HG02938 (cell line): Measurements from ENCODE around the gene RAD51AP1.

Source experiments
- ATAC-seq: cut with Tn5 transposase; IDR thresholded peaks from one replicate; pipeline ENCODE4 v1.9.1; 2021; ENCODE audit warnings: mild to moderate bottlenecking, moderate library complexity; ENCODE audit not compliant: unreplicated experiment

The RAD51AP1 gene

DNA sequence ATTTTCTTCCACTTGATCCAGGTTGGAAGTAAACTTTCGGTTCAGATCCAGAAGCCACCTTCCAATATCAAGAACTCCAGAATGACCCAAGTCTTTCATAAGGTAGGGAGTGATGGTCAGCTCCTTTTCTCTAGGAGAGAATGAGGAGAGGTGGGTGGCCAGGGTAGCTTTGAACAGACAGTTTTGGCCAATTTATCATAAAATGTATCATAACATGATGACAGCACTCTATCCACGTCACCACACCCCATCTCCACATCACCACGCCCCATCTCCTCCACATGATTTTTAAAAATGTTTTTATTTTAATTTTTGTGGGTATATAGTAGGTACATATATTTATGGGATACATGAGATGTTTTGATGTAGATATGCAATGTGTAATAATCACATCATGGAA lies 50.2 kb downstream of the RAD51AP1 start:
- ATAC-seq: no peak

DNA sequence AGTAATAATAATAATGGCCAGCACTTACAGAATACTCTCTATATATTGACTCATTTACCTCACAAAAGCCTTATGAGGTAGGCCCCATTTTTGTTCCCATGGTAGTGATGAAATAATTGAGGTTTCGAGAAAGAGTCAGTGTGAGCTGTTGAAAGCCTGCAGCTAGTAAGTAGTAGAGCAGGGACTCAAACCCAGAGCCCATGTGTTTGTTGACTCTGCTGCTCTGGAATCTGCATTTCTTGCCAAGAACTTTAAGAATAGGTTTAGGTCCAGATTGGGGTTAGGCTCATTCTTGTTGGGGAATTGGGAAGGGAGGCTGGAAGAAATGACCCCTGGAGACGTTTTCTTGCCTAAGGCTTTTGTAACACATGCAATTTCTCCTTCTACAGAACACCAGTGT lies 51.3 kb downstream of the RAD51AP1 start:
- ATAC-seq: no peak

DNA sequence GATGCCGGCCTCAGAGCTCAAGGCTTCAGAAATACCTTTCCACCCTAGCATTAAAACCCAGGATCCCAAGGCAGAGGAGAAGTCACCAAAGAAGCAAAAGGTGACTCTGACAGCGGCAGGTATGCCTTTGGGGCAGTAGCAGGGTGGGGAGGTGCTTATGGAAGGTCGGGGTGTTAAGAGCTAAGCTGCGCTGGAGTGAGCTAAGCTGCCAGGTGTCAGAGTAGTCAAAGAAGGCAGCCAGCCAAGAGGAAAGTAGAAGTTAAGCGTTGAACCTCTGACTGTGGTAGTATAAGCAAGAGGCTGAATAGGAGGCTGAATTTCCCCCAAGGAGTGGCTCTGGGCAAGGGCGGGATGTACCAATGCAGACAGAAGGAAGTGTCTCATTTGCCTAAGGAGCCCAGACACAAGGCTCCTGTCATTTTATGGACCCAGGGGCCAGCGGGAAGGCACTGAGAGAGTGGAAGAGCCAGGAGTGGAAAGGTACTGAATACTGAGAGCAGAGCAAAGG lies 52.5 kb downstream of the RAD51AP1 start:
- ATAC-seq: no peak

DNA sequence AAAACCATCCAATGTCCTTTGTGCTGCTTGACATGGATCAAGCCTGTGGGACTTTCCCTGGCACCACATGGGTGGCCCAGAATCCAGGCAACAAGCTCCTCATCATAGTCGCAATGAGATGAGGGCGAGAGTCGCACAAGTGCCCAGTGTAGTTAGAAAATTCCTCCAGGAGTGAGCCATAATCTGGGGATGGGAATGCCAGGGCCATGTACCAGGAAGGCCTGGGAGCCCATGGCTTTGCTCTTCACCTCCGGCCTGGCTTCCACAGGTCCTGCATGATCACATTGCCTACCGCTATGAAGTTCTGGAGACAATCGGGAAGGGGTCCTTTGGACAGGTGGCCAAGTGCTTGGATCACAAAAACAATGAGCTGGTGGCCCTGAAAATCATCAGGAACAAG lies 57.2 kb downstream of the RAD51AP1 start:
- ATAC-seq: no peak

DNA sequence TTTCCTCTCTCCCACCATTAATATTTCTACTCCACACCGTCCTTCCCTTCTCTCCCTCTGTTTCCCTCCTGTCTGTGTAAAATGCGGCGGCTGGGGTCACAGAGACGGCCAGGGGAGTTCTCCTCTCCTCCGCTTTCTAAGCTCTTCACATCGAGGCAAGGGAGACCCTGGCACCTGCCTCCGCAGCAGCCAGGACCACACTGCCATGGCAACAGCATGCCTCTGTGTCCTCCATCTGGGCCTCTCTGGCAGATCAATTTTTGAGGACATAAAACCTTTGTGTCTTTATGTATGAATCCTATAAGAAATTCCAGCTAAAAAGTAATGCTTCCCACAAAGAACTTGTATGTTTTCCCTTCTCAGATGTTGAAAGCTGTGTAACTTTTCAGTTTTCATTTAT lies 64.7 kb downstream of the RAD51AP1 start:
- no peak for ATAC-seq

DNA sequence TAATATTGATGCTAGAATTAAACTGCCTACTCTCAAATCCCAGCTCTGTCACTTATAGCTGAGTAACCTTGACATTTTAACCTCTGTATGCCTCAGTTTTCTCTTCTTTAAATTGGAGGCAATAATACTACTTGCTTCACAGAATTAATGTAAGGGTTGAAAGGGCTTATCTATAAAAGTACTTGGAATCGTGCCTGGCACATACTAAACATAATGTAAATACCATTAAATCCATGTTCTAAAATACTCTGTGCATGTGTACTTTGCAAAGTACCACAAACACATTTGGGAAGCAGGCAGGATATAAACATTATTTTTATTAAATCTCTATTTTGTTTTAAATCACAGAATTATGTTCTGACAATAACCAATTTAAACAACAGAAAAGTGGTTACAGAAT lies 65.3 kb downstream of the RAD51AP1 start:
- ATAC-seq: no peak

DNA sequence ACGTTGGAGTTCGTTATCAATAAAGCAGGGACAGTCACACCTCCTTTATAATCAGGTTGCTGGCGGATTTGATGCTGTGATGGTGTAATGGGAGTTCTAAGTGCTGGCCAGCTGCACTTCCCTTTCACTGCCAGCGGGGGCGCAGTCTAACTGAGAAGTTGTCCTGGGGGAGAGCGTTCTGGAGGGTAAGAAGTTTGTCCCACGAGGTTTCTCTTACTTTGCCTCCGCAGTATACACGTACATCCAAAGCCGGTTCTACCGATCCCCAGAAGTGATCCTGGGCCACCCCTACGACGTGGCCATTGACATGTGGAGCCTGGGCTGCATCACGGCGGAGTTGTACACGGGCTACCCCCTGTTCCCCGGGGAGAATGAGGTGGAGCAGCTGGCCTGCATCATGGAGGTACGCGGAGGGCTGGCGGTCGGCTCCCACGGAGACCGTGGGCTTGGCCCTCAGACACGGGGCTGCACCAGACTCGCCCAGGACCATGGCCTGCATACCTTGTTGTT lies 66.0 kb downstream of the RAD51AP1 start:
- peak; percentile 84 for ATAC-seq

DNA sequence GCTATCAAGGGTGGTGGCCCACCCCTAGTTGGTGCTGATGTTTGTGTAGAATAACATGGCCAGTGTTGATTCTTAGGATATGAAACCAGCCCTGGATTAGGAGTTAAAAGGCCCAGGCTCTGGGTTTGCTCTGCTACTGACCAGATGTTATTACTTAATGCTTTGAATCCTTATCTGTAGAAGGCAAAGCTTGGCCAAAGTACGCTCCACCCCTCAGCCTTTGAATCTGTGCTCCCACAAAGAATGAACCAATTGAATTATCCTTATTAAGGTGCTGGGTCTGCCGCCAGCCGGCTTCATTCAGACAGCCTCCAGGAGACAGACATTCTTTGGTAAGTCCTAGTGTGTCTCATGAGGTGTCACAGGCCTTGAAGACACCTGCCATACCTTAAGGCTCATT lies 68.4 kb downstream of the RAD51AP1 start:
- ATAC-seq: no peak

DNA sequence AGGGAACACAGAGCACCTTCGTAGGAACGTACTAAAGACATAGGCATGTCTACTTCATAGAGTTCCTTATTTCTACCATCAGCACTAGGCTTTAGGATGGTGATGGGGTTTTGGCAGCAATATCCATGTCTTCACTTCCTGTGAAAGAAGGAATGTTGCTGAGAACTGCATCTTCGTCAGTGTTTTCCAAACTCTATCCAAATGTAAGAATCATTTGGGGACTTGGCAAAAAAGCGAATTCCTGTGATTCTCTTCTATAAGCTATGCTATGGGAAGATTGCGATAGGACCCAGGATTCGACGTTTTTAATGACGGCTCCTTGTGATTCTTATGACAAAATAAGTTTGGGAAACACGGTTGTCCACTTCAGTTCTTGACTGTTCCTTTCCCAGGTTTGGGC lies 70.4 kb downstream of the RAD51AP1 start:
- no peak for ATAC-seq
